Measurements from ENCODE around the gene CST5. TPM values are rescaled to one million over a fixed set of nuclear protein-coding genes. Genes with fewer than 3 reads are reported as not detected.
"Not testable (repeated sequence)": the region's sequence is repeated elsewhere in the genome, so short reads cannot be mapped to it uniquely, and the experiment has no call there.

The CST5 gene
- total RNA-seq, 1 donor from 2014 or later, result not detected

DNA sequence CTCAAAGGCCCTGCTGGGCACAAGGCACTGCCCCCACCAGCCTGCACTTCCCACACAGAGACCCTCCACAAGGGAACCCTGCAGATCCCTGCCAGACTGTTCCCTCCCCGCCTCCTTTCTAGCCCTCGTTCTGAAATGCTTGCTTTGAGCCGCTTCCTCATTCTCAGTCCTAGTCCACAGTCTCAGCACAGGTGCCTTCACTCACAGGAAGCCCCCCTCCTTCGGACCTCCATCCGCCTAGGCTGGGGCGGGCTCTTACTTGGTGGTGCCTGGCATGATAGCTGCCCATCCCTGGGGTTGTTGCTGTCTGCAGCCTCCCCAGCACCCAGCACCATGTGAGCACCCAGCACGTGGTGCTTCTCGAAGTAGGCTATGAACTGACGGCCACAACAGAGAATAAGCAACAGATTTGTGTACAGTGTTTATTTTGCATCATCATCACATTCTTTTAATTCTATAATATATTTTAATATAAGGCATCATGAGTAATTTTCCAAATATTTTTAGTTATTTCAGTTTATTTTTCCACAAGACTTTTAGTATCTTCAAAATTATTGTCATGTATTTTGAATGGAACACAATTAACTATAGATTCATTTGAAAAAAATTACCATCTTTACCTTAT is 12.3 kb downstream of the CST5 start:
- DNase-seq (ENCODE audit: missing footprints), result no peak
- intact Hi-C loops (cut with DNase I), result no loop called here
- ATAC-seq, result no peak

DNA sequence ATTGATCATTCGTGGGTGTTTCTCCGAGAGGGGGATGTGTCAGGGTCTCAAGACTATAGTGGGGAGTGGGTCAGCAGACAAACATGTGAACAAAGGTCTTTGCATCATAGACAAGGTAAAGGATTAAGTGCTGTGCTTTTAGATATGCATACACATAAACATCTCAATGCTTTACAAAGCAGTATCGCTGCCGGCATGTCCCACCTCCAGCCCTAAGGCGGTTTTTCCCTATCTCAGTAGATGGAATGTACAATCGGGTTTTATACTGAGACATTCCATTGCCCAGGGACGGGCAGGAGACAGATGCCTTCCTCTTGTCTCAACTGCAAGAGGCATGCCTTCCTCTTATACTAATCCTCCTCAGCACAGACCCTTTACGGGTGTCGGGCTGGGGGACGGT is 18.8 kb downstream of the CST5 start:
- DNase-seq (ENCODE audit: missing footprints); intact Hi-C loops (cut with DNase I); ATAC-seq: not testable (repeated sequence)

DNA sequence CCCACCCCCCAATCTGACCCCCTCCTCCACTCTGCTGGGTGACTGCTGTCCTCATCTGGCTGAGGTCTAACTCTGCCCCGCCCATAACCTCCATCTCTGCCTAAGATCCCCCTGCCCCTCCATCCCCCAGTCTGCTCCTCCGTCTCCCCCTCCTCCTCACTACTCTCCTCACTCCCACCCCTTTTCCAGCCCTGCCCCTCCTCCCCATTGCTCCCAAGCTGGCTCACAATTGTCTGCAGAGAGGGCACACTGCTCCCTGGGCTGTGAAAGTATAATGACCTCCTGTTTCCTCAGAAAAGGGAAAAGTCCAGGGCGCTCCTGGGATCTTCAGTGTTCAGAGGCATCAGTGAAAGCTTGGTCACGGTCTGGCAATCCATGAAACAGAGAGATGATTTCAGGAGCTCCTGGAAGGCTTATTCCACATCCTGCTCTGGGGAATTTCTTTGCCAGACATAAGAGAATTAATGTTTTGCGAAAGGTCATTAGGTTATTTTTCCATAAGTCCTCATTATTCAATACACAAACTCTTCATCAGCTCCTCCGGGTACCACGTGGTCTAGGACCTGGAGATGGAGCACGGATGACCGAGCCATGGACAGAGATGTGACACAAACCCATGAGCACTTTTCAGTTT is 21.5 kb downstream of the CST5 start:
- intact Hi-C loops (cut with DNase I), result no loop called here
- no peak for DNase-seq (ENCODE audit: missing footprints)
- ATAC-seq, result no peak

DNA sequence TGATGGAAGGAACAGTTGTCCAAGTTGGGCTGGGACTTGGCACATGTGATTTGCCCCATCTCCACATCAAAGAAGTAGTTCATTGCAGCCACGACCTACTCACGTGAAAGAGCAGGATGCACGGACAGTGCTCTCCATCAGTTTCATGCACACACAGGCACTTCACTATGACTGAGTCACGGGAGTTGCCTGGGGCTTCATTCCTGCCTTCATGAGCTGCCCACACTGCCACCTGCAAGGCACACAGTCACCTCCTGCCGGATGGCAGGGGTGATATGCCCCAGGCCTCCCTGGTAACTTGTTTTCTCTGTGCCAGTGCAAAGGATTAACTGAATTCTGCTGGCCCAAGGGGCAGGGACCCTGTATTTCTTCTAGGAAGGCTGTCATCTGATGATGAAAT is 22.8 kb downstream of the CST5 start:
- intact Hi-C loops (cut with DNase I), result no loop called here
- DNase-seq (ENCODE audit: missing footprints), result no peak
- ATAC-seq, result no peak

DNA sequence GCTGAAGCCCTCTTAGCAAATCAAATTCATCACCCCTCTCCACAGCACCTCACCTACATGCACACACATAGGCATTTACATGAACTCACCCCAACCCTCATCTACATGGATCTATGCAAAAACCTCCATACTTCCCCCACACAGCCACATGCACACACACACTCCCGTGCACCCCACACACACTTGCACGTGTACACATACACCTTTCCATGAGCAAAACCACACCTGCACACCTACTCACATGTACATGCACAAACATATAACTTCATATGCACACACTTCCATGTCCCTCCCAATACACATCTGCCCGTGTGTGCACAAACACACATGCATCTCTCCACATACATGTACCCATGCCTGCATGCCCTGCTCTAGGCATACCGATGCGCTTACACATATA is 23.3 kb downstream of the CST5 start:
- intact Hi-C loops (cut with DNase I), result no loop called here
- no peak for ATAC-seq
- DNase-seq (ENCODE audit: missing footprints), result no peak

DNA sequence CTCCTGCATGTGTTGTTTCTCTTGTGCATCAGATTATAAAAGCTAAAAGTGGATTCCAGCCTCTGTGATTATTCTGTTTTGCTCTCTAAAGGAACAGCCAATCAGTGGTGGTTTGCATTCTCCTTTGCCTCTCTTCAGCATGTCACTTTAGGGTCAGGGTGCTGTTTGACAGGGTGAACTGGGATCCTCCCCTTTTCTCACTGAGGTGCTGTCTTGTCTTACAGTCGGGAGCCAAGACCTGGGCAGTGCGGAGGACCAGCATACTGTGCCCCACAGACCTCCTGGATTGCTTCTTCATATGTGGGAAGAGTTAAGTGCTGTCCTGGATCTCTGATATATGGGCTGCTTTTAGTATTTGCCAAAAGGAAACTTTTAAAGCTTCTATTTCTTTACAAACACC is 37.9 kb downstream of the CST5 start:
- DNase-seq (ENCODE audit: missing footprints) (no peak), ATAC-seq (no peak)
- intact Hi-C loops (cut with DNase I), result no loop called here

DNA sequence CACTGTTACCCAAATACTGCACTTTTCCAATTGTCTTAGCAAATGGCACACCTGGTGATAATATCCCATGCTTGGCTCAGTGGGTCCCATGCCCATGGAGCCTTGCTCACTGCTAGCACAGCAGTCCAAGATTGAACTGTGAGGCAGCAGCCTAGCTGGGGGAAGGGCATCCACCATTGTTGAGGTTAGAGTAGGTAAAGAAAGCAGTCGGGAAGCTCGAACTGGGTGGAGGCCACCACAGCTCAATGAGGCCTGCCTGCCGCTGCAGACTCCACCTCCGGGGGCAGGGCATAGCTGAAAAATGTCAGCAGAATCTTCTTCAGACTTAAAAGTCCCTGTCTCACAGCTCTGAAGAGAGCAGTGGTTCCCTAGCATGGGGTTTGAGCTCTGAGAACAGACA is 43.8 kb downstream of the CST5 start:
- no peak for ATAC-seq
- no peak for DNase-seq (ENCODE audit: missing footprints)
- intact Hi-C loops (cut with DNase I), result no loop called here

DNA sequence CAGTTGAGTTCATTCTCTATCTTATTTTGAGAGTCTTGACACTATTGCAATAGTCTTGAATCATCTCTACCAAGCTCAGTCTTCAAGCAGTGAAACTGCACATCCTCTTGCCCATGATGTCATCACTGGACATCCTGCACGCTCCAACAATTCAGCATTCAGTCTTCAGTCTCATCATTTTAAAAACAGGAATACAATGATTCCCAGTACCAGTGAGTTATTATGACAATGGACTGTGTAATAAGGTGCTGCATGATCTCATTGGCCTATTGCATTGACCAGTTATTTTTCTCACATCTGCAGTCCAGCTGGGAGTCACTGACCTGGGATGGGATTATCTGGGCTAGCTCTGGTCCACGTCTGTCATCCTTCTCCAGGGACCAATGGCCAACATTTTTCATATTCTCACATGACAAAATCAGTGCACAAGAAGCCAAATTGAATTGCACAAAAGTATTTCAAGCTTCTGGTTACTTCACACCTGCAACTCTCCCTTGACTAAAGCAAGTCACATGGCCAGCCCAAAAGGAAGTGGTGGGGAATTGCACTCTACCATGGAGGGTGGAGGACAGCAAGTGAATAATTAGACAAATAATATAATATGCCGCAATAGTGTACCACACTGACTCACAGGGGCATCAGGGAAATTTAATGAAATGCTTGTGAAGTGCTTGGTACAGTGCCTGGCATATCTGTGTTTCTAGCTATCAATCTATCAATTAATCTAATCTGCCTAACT is 46.6 kb downstream of the CST5 start:
- ATAC-seq, result no peak
- intact Hi-C loops (cut with DNase I), result no loop called here
- DNase-seq (ENCODE audit: missing footprints), result no peak

GRCh38 chr20:23831961-23832360 is 47.6 kb downstream of the CST5 start:
- intact Hi-C loops (cut with DNase I); DNase-seq (ENCODE audit: missing footprints); ATAC-seq: not testable (repeated sequence)

DNA sequence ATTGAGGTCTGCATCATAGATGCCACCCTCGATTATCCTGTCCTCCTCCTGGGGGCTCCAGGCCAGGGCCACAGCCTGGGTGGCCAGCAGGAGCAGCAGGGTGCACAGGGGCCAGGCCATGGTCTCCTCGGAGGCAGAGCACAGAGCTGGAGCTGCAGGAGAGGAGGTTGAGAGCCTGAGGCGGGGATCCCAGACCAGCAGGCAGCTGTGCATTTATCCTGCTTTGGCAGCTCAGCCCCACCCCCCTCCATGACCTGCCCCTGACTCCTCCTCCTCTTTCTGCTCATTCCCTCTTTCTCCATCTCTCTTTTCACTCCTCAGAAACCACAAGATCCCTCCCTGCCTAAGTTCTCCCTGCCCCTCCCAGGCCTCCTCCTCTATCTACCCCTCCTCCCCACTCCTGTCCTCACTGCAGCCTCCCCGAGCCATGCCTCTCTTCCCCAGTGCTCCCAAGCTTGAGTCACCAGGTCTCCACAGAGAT is 53.0 kb downstream of the CST5 start, which contains the start of gene CST2:
Gene CST2, minus strand, starts transcription at position 189 of the 481 bp plus-strand sequence. Its CDS starts 69 bp downstream, at position 120.
- intact Hi-C loops (cut with DNase I), result no loop called here
- DNase-seq (ENCODE audit: missing footprints) (no peak), ATAC-seq (no peak)

Other genes starting within 250 kb of the CST5 start
- gene CST3, start 241.8 kb downstream of the CST5 start, total RNA-seq, result 1,033 TPM
- not detected for gene CST4, start 190.7 kb downstream of the CST5 start, total RNA-seq
- gene CST1, start 128.8 kb downstream of the CST5 start, total RNA-seq, result not detected
- not detected for gene CST2, start 53.0 kb downstream of the CST5 start, total RNA-seq
- not detected for gene GGTLC1, start 109.0 kb upstream of the CST5 start, total RNA-seq